Muscle of leg (tissue), 11 donors: ENCODE data around the gene ZBTB7C. TPM values are rescaled to one million over a fixed set of nuclear protein-coding genes. Genes with fewer than 3 reads are reported as not detected.

Source experiments
- DNase-seq: peaks from one replicate; pipeline ENCODE4 v3.0.0; 2013
- H3K27ac ChIP-seq: one replicate; pipeline ENCODE4 v1.5.1; 2013; ENCODE audit warnings: mild to moderate bottlenecking, low read length, control low read depth
- H3K27me3 ChIP-seq: one replicate; pipeline ENCODE4 v1.6.1; 2013; ENCODE audit warnings: low read length; ENCODE audit not compliant: control insufficient read depth, insufficient read depth
- H3K36me3 ChIP-seq: one replicate; pipeline ENCODE4 v1.6.1; 2013; ENCODE audit warnings: low read length; ENCODE audit not compliant: control insufficient read depth, insufficient read depth
- H3K4me1 ChIP-seq: one replicate; pipeline ENCODE4 v1.6.1; 2013; ENCODE audit warnings: low read length; ENCODE audit not compliant: control insufficient read depth, insufficient read depth
- H3K4me3 ChIP-seq: one replicate; pipeline ENCODE4 v1.5.1; 2013; ENCODE audit warnings: low read length, control low read depth
- H3K9me3 ChIP-seq: replicated peaks from 2 replicates; pipeline ENCODE4 v1.6.1; 2013; ENCODE audit warnings: low read depth, low read length; ENCODE audit not compliant: control insufficient read depth
- WGBS: methylation state at CpG from one replicate; pipeline ENCODE4 v1.1.5; 2013; ENCODE audit warnings: missing lambda C conversion rate; ENCODE audit not compliant: insufficient coverage; 5-methylcytosine and 5-hydroxymethylcytosine counted together
- polyA plus RNA-seq, 8 donors: library from polyadenylated mRNA; unstranded; fragments of 120-200 nt; gene quantifications; one replicate each; pipeline versions ENCODE4 v1.2.1 to v1.2.3, GENCODE V29; 2013; ENCODE audit warnings: inconsistent platforms in 1 of 8, low replicate concordance in 1 of 8; ENCODE audit not compliant: insufficient read length in 8 of 8, insufficient read depth in 1 of 8
- total RNA-seq: library from RNA; stranded (reverse); fragments of 120-200 nt; gene quantifications from one replicate; pipeline ENCODE4 v1.2.4, GENCODE V29; 2013

The ZBTB7C gene
- total and polyA plus RNA-seq, 9 donors = 2.8 to 5.6 (median 4.1) TPM

- Histone ChIP-seq H3K4me1 (peaks cover 13% of the 10 kb centered on the region), H3K27ac (no peak overlapping the region), H3K4me3 (no peak overlapping the region), H3K9me3 (no peaks in the 10 kb centered on the region), H3K36me3 (no peaks in the 10 kb centered on the region), H3K27me3 (peaks cover 1% of the 10 kb centered on the region)
- DNase-seq = no peak
- 88% methylated on average over 1 of the region's 3 CpGs for WGBS
Measured at GRCh38 chr18:48308027-48308635, 101.1 kb downstream of the ZBTB7C start.

GRCh38 chr18:48306838-48307237, 102.3 kb downstream of the ZBTB7C start:
- no peak overlapping the region for H3K27ac ChIP-seq
- H3K27me3 ChIP-seq = no peaks in the 10 kb centered on the region
- no peaks in the 10 kb centered on the region for H3K9me3 ChIP-seq
- H3K36me3 ChIP-seq = no peaks in the 10 kb centered on the region
- H3K4me3 ChIP-seq = no peak overlapping the region
- no peak for DNase-seq
- peaks cover 15% of the 10 kb centered on the region for H3K4me1 ChIP-seq
- 80% methylated on average over 4 of the region's 5 CpGs for WGBS

GRCh38 chr18:48304906-48305693, 104.1 kb downstream of the ZBTB7C start:
- Histone ChIP-seq H3K36me3 (no peaks in the 10 kb centered on the region), H3K9me3 (no peaks in the 10 kb centered on the region), H3K4me1 (peaks cover 21% of the 10 kb centered on the region), H3K27ac (no peak overlapping the region), H3K27me3 (no peaks in the 10 kb centered on the region), H3K4me3 (no peak overlapping the region)
- WGBS = 67% methylated on average over 10 of the region's 16 CpGs
- DNase-seq = no peak

GRCh38 chr18:48303883-48304282, 105.3 kb downstream of the ZBTB7C start:
- H3K4me1 ChIP-seq = peaks cover 25% of the 10 kb centered on the region
- no peaks in the 10 kb centered on the region for H3K27me3 ChIP-seq
- no peaks in the 10 kb centered on the region for H3K9me3 ChIP-seq
- H3K27ac ChIP-seq = no peak overlapping the region
- no peaks in the 10 kb centered on the region for H3K36me3 ChIP-seq
- 76% methylated on average over 2 of the region's 3 CpGs for WGBS
- DNase-seq = no peak
- H3K4me3 ChIP-seq = no peak overlapping the region

GRCh38 chr18:48302736-48303135, 106.4 kb downstream of the ZBTB7C start:
- no peaks in the 10 kb centered on the region for H3K9me3 ChIP-seq
- no peak for DNase-seq
- peaks cover 28% of the 10 kb centered on the region for H3K4me1 ChIP-seq
- 86% methylated on average over 1 of the region's 3 CpGs for WGBS
- H3K27me3 ChIP-seq = no peaks in the 10 kb centered on the region
- no peaks in the 10 kb centered on the region for H3K36me3 ChIP-seq
- no peak overlapping the region for H3K27ac ChIP-seq
- no peak overlapping the region for H3K4me3 ChIP-seq

GRCh38 chr18:48300463-48300961, 108.7 kb downstream of the ZBTB7C start:
- Histone ChIP-seq H3K4me1 (peaks cover 37% of the 10 kb centered on the region), H3K9me3 (no peaks in the 10 kb centered on the region), H3K4me3 (no peak overlapping the region), H3K27ac (no peak overlapping the region), H3K36me3 (no peaks in the 10 kb centered on the region), H3K27me3 (no peaks in the 10 kb centered on the region)
- DNase-seq = peak; percentile 20
- whole genome bisulfite sequencing = 47% methylated on average over 2 of the region's 6 CpGs

- no peak for DNase-seq
- Histone ChIP-seq H3K27ac (no peak overlapping the region), H3K4me1 (peaks cover 53% of the 10 kb centered on the region), H3K4me3 (no peak overlapping the region), H3K9me3 (no peaks in the 10 kb centered on the region), H3K27me3 (no peaks in the 10 kb centered on the region), H3K36me3 (no peaks in the 10 kb centered on the region)
- WGBS = 80% methylated on average over 1 of the region's 4 CpGs
Measured at GRCh38 chr18:48297139-48297538, 112.0 kb downstream of the ZBTB7C start.

GRCh38 chr18:48296581-48296980, 112.6 kb downstream of the ZBTB7C start:
- no peaks in the 10 kb centered on the region for H3K27me3 ChIP-seq
- no peaks in the 10 kb centered on the region for H3K9me3 ChIP-seq
- no peak for DNase-seq
- no peak overlapping the region for H3K27ac ChIP-seq
- H3K4me3 ChIP-seq = no peak overlapping the region
- no peaks in the 10 kb centered on the region for H3K36me3 ChIP-seq
- WGBS = 90% methylated on average over 11 of the region's 13 CpGs
- H3K4me1 ChIP-seq = peaks cover 49% of the 10 kb centered on the region

GRCh38 chr18:48295586-48296311, 113.4 kb downstream of the ZBTB7C start:
- peak; percentile 56 for DNase-seq
- H3K4me3 ChIP-seq = no peak overlapping the region
- peaks cover 45% of the 10 kb centered on the region for H3K4me1 ChIP-seq
- no peaks in the 10 kb centered on the region for H3K27me3 ChIP-seq
- WGBS = 55% methylated on average over 4 of the region's 10 CpGs
- H3K27ac ChIP-seq = no peak overlapping the region
- no peaks in the 10 kb centered on the region for H3K9me3 ChIP-seq
- no peaks in the 10 kb centered on the region for H3K36me3 ChIP-seq
